Loucy (cell line): ENCODE data around the gene SLCO2A1.

ENCODE experiments used
- CTCF ChIP-seq: fragments of 200-600 bp; sonication (generic); conservative IDR thresholded peaks from 2 replicates; pipeline ENCODE4 v1.5.1; 2014; ENCODE audit warnings: mild to moderate bottlenecking, antibody characterized with exemption, low read length
- EZH2phosphoT487 ChIP-seq: fragments of 200-600 bp; IDR thresholded peaks from 2 replicates; pipeline ENCODE4 v1.6.1; 2018; ENCODE audit warnings: antibody characterized with exemption, mild to moderate bottlenecking, moderate library complexity, borderline replicate concordance

- TF ChIP-seq CTCF (no peak), EZH2phosphoT487 (no peak)
These were observed 35.8 kb upstream of the SLCO2A1 start for GRCh38 chr3:134065252-134066157.
